B cell (primary cell): ENCODE data around the gene ARV1. TPM values are rescaled to one million over a fixed set of nuclear protein-coding genes. Genes with fewer than 3 reads are reported as not detected.

Experiments used
- ATAC-seq: fragments of 200-7000 bp; cut with Tn5 transposase; one replicate; pipeline ENCODE4 v1.10.0; 2021; ENCODE audit warnings: low read depth, mild to moderate bottlenecking, moderate number of reproducible peaks, moderate library complexity
- CTCF ChIA-PET: fragments of 350-600 bp; sonication (Branson Sonifier 250); formaldehyde crosslinking; loops from one replicate; lab custom pipeline; 2021; ENCODE audit warnings: antibody characterized with exemption, inconsistent platforms; lab: Charles Lee
- POLR2A ChIA-PET: fragments of 350-600 bp; sonication (Branson Sonifier 250); formaldehyde crosslinking; loops from one replicate; lab custom pipeline; 2021; ENCODE audit warnings: antibody characterized with exemption; lab: Charles Lee
- DNase-seq: peaks from one replicate; pipeline ENCODE4 v3.0.0; 2013
- H2AFZ ChIP-seq: 2 replicates; pipeline ENCODE4 v1.6.1; 2012; ENCODE audit warnings: mild to moderate bottlenecking, low read depth, low read length; ENCODE audit not compliant: insufficient read depth, poor library complexity, severe bottlenecking
- H3K27ac ChIP-seq, 2 donors: 1 replicate in 1 of 2; 2 replicates in 1 of 2; pipeline ENCODE4 v1.5.1; 2012 to 2013; ENCODE audit warnings: low read length in 2 of 2, mild to moderate bottlenecking in 2 of 2, moderate library complexity in 1 of 2
- H3K27me3 ChIP-seq, 4 experiments: fragments of 200-600 bp in 1 of 4; sonication (generic) in 1 of 4; replicated peaks in 1 of 4; 1 replicate in 2 of 4; 2 replicates in 2 of 4; pipeline versions ENCODE4 v1.6.1 to v1.7.0; 2013 to 2016; ENCODE audit warnings: low read length in 3 of 4, mild to moderate bottlenecking in 2 of 4, mixed read lengths in 1 of 4, moderate library complexity in 1 of 4; ENCODE audit not compliant: insufficient read depth in 4 of 4, control insufficient read depth in 3 of 4; ENCODE audit errors: control extremely low read depth in 1 of 4
- H3K36me3 ChIP-seq, 2 experiments: replicated peaks in 1 of 2; 1 replicate in 1 of 2; 2 replicates in 1 of 2; pipeline versions ENCODE4 v1.6.1 to v1.7.1; 2013; ENCODE audit warnings: low read length in 1 of 2; ENCODE audit not compliant: insufficient read depth in 2 of 2, control insufficient read depth in 1 of 2; ENCODE audit errors: control extremely low read depth in 1 of 2, extremely low read depth in 1 of 2
- H3K4me1 ChIP-seq, 2 donors: fragments of 200-600 bp in 1 of 2; sonication (generic) in 1 of 2; 1 replicate in 1 of 2; 2 replicates in 1 of 2; pipeline versions ENCODE4 v1.5.1 to v1.6.1; 2013 to 2017; ENCODE audit warnings: low read length in 2 of 2; ENCODE audit not compliant: control insufficient read depth in 2 of 2, insufficient read depth in 2 of 2
- H3K4me2 ChIP-seq: replicated peaks from 2 replicates; pipeline ENCODE3; 2012; ENCODE audit warnings: mild to moderate bottlenecking, low read depth, low read length; ENCODE audit not compliant: poor library complexity, severe bottlenecking
- H3K4me3 ChIP-seq, 5 experiments: fragments of 200-600 bp in 1 of 5; sonication (generic) in 1 of 5; 1 replicate in 3 of 5; 2 replicates in 2 of 5; pipeline versions ENCODE4 v1.5.1 to v1.7.0; 2011 to 2016; ENCODE audit warnings: low read length in 4 of 5, mild to moderate bottlenecking in 4 of 5, low read depth in 2 of 5, control low read depth in 1 of 5, moderate library complexity in 1 of 5; ENCODE audit not compliant: insufficient read depth in 1 of 5; ENCODE audit errors: control extremely low read depth in 1 of 5, extremely low read depth in 1 of 5
- H3K79me2 ChIP-seq: fragments of 200-600 bp; sonication (generic); one replicate; pipeline ENCODE4 v1.6.0; 2016; ENCODE audit warnings: low read length; ENCODE audit not compliant: control insufficient read depth, insufficient read depth
- H3K9ac ChIP-seq: fragments of 200-600 bp; sonication (generic); 2 replicates; pipeline ENCODE4 v1.6.1; 2017; ENCODE audit warnings: mild to moderate bottlenecking, low read length, moderate library complexity
- H3K9me3 ChIP-seq, 3 donors: one replicate each; pipeline versions ENCODE4 v1.6.1 to v1.7.1; 2013; ENCODE audit warnings: low read length in 2 of 3; ENCODE audit not compliant: control insufficient read depth in 2 of 3, insufficient read depth in 1 of 3; ENCODE audit errors: control extremely low read depth in 1 of 3
- H4K20me1 ChIP-seq: 2 replicates; pipeline ENCODE4 v1.6.0; 2012; ENCODE audit warnings: mild to moderate bottlenecking, low read length; ENCODE audit not compliant: insufficient read depth, control insufficient read depth, poor library complexity, severe bottlenecking
- H3K27ac Mint-ChIP-seq: one replicate; pipeline ENCODE4 v1.8.0; 2021; ENCODE audit warnings: mixed read lengths
- H3K27me3 Mint-ChIP-seq: one replicate; pipeline ENCODE4 v1.8.0; 2021; ENCODE audit warnings: mixed read lengths
- H3K4me1 Mint-ChIP-seq: one replicate; pipeline ENCODE4 v1.8.0; 2021; ENCODE audit warnings: mixed read lengths
- H3K4me3 Mint-ChIP-seq: one replicate; pipeline ENCODE4 v1.8.0; 2021; ENCODE audit warnings: mixed read lengths
- H3K9me3 Mint-ChIP-seq: one replicate; pipeline ENCODE4 v1.8.0; 2022; ENCODE audit warnings: mixed read lengths; ENCODE audit not compliant: insufficient read depth
- EZH2 ChIP-seq: IDR thresholded peaks from 2 replicates; pipeline ENCODE4 v1.6.1; 2012; ENCODE audit warnings: borderline replicate concordance, low read depth, mild to moderate bottlenecking, moderate library complexity, low read length; ENCODE audit not compliant: insufficient read depth, poor library complexity, severe bottlenecking
- WGBS: methylation state at CpG from one replicate; pipeline ENCODE4 v1.1.5; 2013; ENCODE audit warnings: missing lambda C conversion rate; ENCODE audit not compliant: insufficient coverage; 5-methylcytosine and 5-hydroxymethylcytosine counted together
- intact Hi-C: fragments of 100-400 bp; cut with micrococcal nuclease; formaldehyde crosslinking; loops from one replicate; pipeline ENCODE4 v1.10.0; 2022
- polyA plus RNA-seq: library from polyadenylated mRNA; depleted of rRNA; stranded (reverse); fragments of >200 nt; gene quantifications from 2 replicates; pipeline ENCODE4 v1.2.3, GENCODE V29; 2012
- total RNA-seq, 2 donors: library from RNA; stranded (reverse); fragments of 120-200 nt in 1 of 2; gene quantifications; 1 replicate in 1 of 2; 2 replicates in 1 of 2; pipeline versions ENCODE4 v1.2.3 to v1.2.4, GENCODE V29; 2013 to 2022
- TF ChIP-seq, protein P1 (sequence below): fragments of 200-600 bp; IDR thresholded peaks from one replicate; pipeline ENCODE4 v1.8.0; 2022; ENCODE audit warnings: antibody characterized with exemption, mild to moderate bottlenecking

ARV1 gene
- total and polyA plus RNA-seq, 2 donors (not counting 1 experiment from before 2014, with no cell fraction given): 10.7 to 11.6 TPM

GRCh38 chr1:230987448-230987847 is 8.6 kb downstream of the ARV1 start:
- CTCF ChIA-PET: no interaction called here
- DNase-seq: no peak

DNA sequence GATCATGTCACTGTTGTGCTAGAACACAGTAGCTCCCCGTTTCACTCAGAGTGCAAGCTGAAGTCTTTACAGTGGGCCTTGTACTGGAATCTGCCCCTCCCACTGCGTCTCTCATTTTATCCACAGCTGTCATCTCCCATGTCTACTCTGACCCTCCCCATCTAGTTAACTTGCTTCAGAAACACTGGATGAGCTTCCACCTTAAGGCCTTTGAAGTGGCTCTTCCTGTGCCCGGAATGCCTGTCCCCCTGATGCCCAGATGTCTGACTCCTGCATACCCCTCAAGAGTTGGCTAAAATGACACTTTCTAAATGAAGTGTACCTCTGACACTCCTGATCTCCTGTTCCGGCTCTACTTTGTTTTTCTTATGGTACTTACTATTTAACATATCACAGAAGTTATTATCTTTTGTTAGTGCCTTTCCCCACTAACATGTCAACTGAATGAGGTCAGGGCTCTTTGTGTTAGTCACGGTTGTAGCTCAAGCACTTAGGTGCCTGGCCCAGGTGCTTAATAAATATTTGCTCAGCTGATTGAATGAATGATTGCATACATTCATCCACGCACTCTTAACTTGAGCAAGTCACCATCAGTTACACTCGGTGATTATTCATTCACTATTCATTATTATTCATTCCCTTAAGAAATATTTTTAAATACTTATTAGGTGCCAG is 13.3 kb downstream of the ARV1 start:
- Histone ChIP-seq H3K27me3 (no peaks in the 10 kb centered on the region), H3K4me2 (no peak overlapping the region), H3K79me2 (peaks cover 19% of the 10 kb centered on the region), H3K9me3 (no peaks in the 10 kb centered on the region), H2AFZ (no peak overlapping the region), H3K27ac (no peak overlapping the region), H3K4me1 (no peaks in the 10 kb centered on the region), H3K9ac (no peak overlapping the region), H4K20me1 (no peaks in the 10 kb centered on the region), H3K36me3 (peaks cover 4 to 46% of the 10 kb centered on the region in 2 experiments), H3K4me3 (no peak overlapping the region)
- H3K4me1 Mint-ChIP-seq: no peaks in the 10 kb centered on the region
- intact Hi-C loops: no loop called here
- no peaks in the 10 kb centered on the region for H3K27me3 Mint-ChIP-seq
- POLR2A ChIA-PET: no interaction called here
- no peak for ATAC-seq
- H3K9me3 Mint-ChIP-seq: no peaks in the 10 kb centered on the region
- H3K27ac Mint-ChIP-seq: no peak overlapping the region
- no peak overlapping the region for H3K4me3 Mint-ChIP-seq
- DNase-seq: no peak
- WGBS: 100% methylated on average over 2 of the region's 7 CpGs
- CTCF ChIA-PET: interaction anchor here (1.5 kb wide), 1 partner anchor 13 kb away, joined by 4 read pairs; the partner anchor contains the start of genes ARV1 and TTC13
- TF ChIP-seq, protein P1, sequence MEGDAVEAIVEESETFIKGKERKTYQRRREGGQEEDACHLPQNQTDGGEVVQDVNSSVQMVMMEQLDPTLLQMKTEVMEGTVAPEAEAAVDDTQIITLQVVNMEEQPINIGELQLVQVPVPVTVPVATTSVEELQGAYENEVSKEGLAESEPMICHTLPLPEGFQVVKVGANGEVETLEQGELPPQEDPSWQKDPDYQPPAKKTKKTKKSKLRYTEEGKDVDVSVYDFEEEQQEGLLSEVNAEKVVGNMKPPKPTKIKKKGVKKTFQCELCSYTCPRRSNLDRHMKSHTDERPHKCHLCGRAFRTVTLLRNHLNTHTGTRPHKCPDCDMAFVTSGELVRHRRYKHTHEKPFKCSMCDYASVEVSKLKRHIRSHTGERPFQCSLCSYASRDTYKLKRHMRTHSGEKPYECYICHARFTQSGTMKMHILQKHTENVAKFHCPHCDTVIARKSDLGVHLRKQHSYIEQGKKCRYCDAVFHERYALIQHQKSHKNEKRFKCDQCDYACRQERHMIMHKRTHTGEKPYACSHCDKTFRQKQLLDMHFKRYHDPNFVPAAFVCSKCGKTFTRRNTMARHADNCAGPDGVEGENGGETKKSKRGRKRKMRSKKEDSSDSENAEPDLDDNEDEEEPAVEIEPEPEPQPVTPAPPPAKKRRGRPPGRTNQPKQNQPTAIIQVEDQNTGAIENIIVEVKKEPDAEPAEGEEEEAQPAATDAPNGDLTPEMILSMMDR: no peak
- no peak for TF ChIP-seq EZH2

More at GRCh38 chr1:230987448-230987847, 8.6 kb downstream of the ARV1 start:
- no peak overlapping the region for H3K4me2 ChIP-seq
- peaks cover 49% of the 10 kb centered on the region for H3K79me2 ChIP-seq
- 100% methylated on average over 3 of the region's 3 CpGs for WGBS
- H3K4me1 Mint-ChIP-seq: peaks cover 8% of the 10 kb centered on the region
- H3K9me3 ChIP-seq: no peaks in the 10 kb centered on the region
- H3K27me3 Mint-ChIP-seq: no peaks in the 10 kb centered on the region
- H4K20me1 ChIP-seq: no peaks in the 10 kb centered on the region
- no peak overlapping the region for H3K4me3 Mint-ChIP-seq
- no peak overlapping the region for H3K4me3 ChIP-seq
- no peak for ATAC-seq
- H3K27ac ChIP-seq: no peak overlapping the region
- no peaks in the 10 kb centered on the region for H3K9me3 Mint-ChIP-seq
- peaks cover 4 to 26% of the 10 kb centered on the region in 2 experiments for H3K36me3 ChIP-seq
- TF ChIP-seq EZH2: no peak
- TF ChIP-seq, protein P1: no peak
- POLR2A ChIA-PET: no interaction called here
- H3K4me1 ChIP-seq: peaks cover 0 to 3% of the 10 kb centered on the region in 2 donors
- no peak overlapping the region for H3K27ac Mint-ChIP-seq
- no peak overlapping the region for H3K9ac ChIP-seq
- intact Hi-C loops: no loop called here
- no peak overlapping the region for H2AFZ ChIP-seq
- no peaks in the 10 kb centered on the region for H3K27me3 ChIP-seq
